Stimulated activated CD4-positive, alpha-beta T cell treated with anti-CD3 and anti-CD28 coated beads, TNF-alpha, amount 100 ng/mL, for 4 hours (primary cell): Measurements from ENCODE around the gene MARCHF4.
"Not testable (repeated sequence)": the region's sequence is repeated elsewhere in the genome, so short reads cannot be mapped to it uniquely, and the experiment has no call there.

ENCODE experiments used
- DNase-seq, 3 experiments: peaks; one replicate each; pipeline ENCODE4 v3.0.0-alpha.2; 2020; ENCODE audit warnings: low read depth in 3 of 3

Gene MARCHF4

GRCh38 chr2:216392018-216392562, 19.8 kb upstream of the MARCHF4 start:
- no peak for DNase-seq

- no peak for DNase-seq
Observed at GRCh38 chr2:216391401-216391800, 19.1 kb upstream of the MARCHF4 start.

DNA sequence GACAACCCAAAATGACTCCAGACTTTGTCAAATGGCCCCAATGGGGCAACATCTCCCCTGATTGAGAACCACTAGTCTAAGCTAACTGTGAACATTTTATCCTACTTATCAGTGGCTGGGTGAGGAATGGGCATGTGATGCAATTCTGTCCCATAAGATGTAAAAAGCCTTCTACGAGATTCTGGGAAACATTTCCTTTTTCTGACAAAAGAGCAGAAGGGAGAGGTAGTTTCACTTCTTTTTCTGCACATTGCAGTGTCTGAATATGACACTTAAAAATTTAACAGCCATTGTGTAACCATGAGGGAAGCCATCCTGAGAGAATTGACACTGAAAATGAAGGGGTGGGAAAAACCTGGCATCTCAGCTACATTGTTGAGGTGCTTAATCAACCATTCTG, 17.3 kb upstream of the MARCHF4 start:
- no peak for DNase-seq

DNA sequence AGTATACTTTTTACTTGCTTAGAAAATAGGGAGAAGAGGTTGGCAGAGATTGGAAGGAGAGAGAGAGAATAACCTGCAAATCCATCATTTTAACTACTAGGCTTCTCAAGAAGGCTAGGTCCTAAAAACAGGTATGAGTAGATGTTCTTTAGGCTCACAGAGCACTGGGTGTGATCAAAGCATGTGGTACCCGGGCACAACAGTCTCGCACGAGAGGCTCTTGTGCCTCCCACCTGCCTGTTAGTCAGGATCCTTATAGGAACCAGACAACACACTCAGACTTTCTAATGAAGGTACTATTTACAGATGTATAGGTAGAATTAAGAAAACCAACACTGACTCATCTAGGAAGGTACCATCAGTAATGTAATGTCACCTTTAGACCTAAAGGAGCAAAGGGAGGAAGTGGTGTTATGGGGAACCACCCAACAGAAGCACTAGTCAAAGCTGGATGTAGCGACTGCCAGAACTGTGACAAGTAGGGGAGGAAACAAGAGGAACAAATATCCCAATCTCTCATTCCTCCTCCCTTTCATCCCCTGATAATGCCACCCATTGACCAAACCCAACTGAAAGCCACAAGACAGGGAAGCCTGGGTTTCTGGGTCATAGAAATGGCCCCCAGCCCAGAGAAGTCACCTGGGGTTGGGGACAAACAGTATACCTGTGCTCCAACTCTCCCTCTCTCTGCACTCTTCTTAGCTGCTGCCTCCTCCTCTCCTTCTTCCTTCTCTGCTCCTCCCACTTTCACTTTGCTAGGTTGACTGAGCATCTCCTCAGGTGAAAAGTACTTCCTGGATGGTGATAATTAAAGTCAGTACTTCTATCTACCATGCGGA, 16.0 kb upstream of the MARCHF4 start:
- DNase-seq: no peak

GRCh38 chr2:216387262-216387661, 15.0 kb upstream of the MARCHF4 start:
- no peak for DNase-seq

- no peak for DNase-seq
Observed at GRCh38 chr2:216385478-216385877, 13.2 kb upstream of the MARCHF4 start.

DNA sequence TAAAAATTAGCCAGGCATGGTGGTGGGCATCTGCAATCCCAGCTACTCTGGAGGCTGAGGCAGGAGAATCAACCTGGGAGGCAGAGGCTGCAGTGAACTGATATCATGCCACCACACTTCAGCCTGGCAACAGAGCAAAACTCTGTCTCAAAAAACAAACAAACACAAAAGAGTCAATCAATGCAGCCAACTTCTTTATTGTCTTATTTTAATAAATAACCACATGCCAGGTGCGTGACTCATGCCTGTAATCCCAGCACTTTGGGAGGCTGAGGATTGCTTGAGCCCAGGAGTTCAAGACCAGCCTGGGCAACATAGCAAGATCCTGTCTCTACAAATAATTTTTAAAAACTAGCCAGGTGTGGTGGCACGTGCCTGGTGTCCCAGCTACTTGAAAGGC, 12.1 kb upstream of the MARCHF4 start:
- DNase-seq: not testable (repeated sequence)

- DNase-seq: no peak
Observed at GRCh38 chr2:216379977-216380376, 7.7 kb upstream of the MARCHF4 start.

DNA sequence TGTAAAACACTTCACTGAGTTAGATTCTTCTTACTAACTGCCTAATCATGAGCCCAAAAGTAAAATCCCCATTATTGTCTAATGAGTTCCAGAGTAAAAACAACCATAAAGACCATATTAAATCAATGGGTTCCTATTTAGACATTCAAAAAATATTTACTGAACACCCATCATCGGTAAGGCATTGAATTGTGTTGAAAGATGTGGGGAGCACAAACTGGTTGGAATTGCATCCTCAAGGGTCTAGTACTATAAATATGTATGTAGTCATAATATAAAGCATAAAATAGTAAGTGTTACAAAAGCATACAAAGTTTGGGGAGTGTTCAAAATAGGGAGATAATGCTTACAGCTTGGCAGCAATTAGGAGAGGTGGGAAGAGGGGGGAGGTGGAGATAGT, 3.0 kb upstream of the MARCHF4 start:
- no peak for DNase-seq

DNA sequence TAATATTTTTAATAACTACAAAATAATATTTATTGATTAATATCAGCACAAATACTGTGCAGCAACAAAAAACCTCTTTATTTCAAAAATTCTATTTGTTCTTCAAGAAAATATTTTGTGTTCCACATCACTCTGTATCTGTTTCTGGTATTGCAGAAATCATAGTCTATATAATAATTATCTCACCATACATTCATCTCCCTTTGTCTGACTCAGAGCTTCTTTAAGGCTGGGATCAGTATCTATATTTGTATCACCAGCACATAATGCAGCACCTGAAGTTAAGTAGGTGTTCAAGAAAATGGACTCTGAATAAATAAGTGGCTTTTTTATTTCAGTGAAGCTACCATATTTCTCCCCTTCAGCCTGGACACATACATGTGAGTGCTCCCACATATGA, 1.6 kb upstream of the MARCHF4 start:
- no peak for DNase-seq

GRCh38 chr2:216372761-216373291, 543 bp upstream of the MARCHF4 start:
- no peak for DNase-seq

- DNase-seq: no peak
Observed at GRCh38 chr2:216370961-216371712, 1.1 kb downstream of the MARCHF4 start.

DNA sequence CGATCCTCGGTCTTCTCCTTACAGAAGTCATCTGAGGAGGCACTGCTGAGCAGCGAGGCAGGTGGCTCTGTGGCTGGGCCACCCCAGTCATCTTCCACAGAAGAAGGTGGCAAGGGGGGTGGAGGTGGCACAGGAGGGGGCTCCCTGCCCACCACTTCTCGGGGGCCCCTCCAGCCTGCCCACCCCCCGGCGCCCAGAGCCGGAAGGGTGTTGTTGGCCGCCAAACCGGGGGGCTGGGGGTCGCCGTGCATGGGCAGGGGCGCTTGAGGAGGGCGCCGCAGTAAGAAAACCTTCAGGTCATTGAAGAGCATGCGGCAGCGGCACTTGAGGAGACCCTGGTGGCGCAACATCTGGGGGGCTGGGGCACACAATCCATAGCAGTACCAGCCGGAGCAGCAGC, 2.5 kb downstream of the MARCHF4 start:
- no peak for DNase-seq

GRCh38 chr2:216366777-216367471, 5.4 kb downstream of the MARCHF4 start:
- DNase-seq: no peak

GRCh38 chr2:216365518-216365917, 6.8 kb downstream of the MARCHF4 start:
- DNase-seq: no peak

DNA sequence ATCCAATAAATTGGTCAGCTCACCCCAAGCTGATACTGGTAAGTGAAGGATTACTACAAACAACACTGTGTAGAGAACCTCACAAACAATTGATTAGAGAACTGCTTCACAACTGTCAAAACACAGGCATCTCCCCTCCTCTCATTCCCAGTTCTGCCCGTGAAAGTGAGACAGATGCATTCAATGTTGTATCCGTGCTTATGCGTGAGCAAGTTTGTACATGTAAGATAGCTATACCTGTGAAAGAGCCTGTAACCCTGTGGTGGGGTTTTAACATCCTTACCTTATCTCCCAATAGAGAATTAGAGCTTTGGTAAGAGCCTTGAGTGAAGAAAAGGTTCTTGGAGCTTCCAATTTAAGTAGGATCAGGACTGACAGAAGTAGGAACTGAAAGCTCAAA, 9.1 kb downstream of the MARCHF4 start:
- no peak for DNase-seq

- DNase-seq: no peak
Observed at GRCh38 chr2:216362730-216363129, 9.6 kb downstream of the MARCHF4 start.

DNA sequence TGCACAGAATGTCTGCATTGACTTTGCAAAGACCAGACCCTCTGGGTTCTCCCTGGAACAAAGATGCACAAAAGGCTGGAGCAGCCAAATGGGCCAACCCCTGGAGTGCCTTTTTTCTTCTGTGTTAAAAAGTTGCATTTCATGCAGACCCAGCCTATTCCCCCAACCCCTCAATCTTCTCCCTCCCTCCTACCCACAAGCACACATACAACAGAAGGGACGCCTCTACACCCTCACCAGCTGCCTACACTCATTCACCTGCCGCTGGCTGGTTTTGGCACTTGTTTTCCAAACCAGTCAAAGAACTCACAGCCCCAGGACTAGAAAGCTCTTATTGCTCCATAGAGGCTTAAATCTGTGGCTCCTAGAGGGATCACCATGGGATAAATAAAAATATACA, 16.6 kb downstream of the MARCHF4 start:
- no peak for DNase-seq

GRCh38 chr2:216354306-216354705, 18.0 kb downstream of the MARCHF4 start:
- no peak for DNase-seq

DNA sequence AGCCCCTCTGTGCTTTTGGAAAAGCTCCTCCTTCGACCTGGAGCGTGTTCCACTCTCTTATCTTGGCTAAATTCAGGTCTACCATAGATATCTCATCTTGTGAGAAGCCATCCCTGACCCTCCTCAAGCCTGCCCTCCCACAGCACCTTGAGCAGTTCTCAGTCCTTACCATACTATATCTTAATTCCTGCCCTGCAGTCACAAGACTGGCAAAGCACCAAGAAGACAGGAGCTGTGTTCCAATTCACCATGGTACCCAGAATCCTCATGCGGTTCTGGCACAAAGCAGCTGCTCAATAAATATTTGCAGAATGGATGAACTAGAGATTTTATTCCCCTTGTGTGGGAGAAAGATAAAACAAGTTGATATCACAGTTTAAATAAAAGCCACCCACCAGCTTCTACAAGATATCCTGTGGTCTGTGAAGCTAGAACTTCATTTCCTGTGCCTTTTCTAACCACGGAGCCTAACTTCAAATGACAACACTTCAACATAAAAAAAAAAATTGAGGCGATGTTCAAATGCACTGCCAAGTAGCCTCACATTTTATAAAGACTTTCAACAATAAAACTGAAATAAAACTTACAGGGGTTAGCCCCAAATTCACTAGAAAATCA, 19.5 kb downstream of the MARCHF4 start:
- DNase-seq: no peak

- no peak for DNase-seq
Observed at GRCh38 chr2:216351172-216351925, 20.9 kb downstream of the MARCHF4 start.
